Stimulated activated memory B cell treated with anti-CD40 and anti-IgM and Interleukin-4, amounts not matched to agents 10 μg/mL and 1 μg/mL and 100 μg/mL, for 72 hours (primary cell): ENCODE measurements around the gene THSD7B.
"Not testable (repeated sequence)": the region's sequence is repeated elsewhere in the genome, so short reads cannot be mapped to it uniquely, and the experiment has no call there.

ENCODE experiments used
- ATAC-seq: fragments of 150-1000 bp; cut with Tn5 transposase; 2 replicates; pipeline ENCODE4 v1.10.0; 2021
- H3K27ac Mint-ChIP-seq: one replicate; pipeline ENCODE4 v1.8.0; 2022; ENCODE audit warnings: mild to moderate bottlenecking, mixed read lengths
- H3K27me3 Mint-ChIP-seq: one replicate; pipeline ENCODE4 v1.8.0; 2022; ENCODE audit warnings: mixed read lengths
- H3K36me3 Mint-ChIP-seq: one replicate; pipeline ENCODE4 v1.8.0; 2022; ENCODE audit warnings: mixed read lengths
- H3K4me1 Mint-ChIP-seq: one replicate; pipeline ENCODE4 v1.8.0; 2022; ENCODE audit warnings: mixed read lengths
- H3K4me3 Mint-ChIP-seq: one replicate; pipeline ENCODE4 v1.8.0; 2022; ENCODE audit warnings: mild to moderate bottlenecking, moderate library complexity, mixed read lengths
- H3K9me3 Mint-ChIP-seq: one replicate; pipeline ENCODE4 v1.8.0; 2022; ENCODE audit warnings: mixed read lengths

Gene THSD7B

GRCh38 chr2:137521653-137522619, 756.6 kb downstream of the THSD7B start:
- Mint-ChIP-seq H3K4me3 (no peak overlapping the region), H3K27me3 (no peaks in the 10 kb centered on the region), H3K27ac (no peak overlapping the region), H3K36me3 (no peaks in the 10 kb centered on the region), H3K4me1 (no peaks in the 10 kb centered on the region), H3K9me3 (no peaks in the 10 kb centered on the region)
- no peak for ATAC-seq

- H3K36me3 Mint-ChIP-seq = no peaks in the 10 kb centered on the region
- H3K27ac Mint-ChIP-seq = no peak overlapping the region
- no peaks in the 10 kb centered on the region for H3K27me3 Mint-ChIP-seq
- no peak for ATAC-seq
- H3K9me3 Mint-ChIP-seq = no peaks in the 10 kb centered on the region
- no peak overlapping the region for H3K4me3 Mint-ChIP-seq
- H3K4me1 Mint-ChIP-seq = no peaks in the 10 kb centered on the region
Measured at GRCh38 chr2:137522620-137523011, 757.3 kb downstream of the THSD7B start.

GRCh38 chr2:137523931-137524330, 758.6 kb downstream of the THSD7B start:
- no peak for ATAC-seq
- Mint-ChIP-seq H3K27ac (no peak overlapping the region), H3K9me3 (no peaks in the 10 kb centered on the region), H3K4me1 (no peaks in the 10 kb centered on the region), H3K27me3 (no peaks in the 10 kb centered on the region), H3K4me3 (no peak overlapping the region), H3K36me3 (no peaks in the 10 kb centered on the region)

- ATAC-seq = no peak
- no peaks in the 10 kb centered on the region for H3K27me3 Mint-ChIP-seq
- no peak overlapping the region for H3K4me3 Mint-ChIP-seq
- no peaks in the 10 kb centered on the region for H3K36me3 Mint-ChIP-seq
- H3K9me3 Mint-ChIP-seq = no peaks in the 10 kb centered on the region
- H3K4me1 Mint-ChIP-seq = no peaks in the 10 kb centered on the region
- no peak overlapping the region for H3K27ac Mint-ChIP-seq
Measured at GRCh38 chr2:137525132-137525531, 759.8 kb downstream of the THSD7B start.

- H3K36me3 Mint-ChIP-seq = no peaks in the 10 kb centered on the region
- H3K27ac Mint-ChIP-seq = no peak overlapping the region
- no peaks in the 10 kb centered on the region for H3K9me3 Mint-ChIP-seq
- no peak for ATAC-seq
- no peaks in the 10 kb centered on the region for H3K27me3 Mint-ChIP-seq
- H3K4me1 Mint-ChIP-seq = no peaks in the 10 kb centered on the region
- no peak overlapping the region for H3K4me3 Mint-ChIP-seq
Measured at GRCh38 chr2:137525641-137526190, 760.4 kb downstream of the THSD7B start.

GRCh38 chr2:137535897-137536296, 770.6 kb downstream of the THSD7B start:
- no peaks in the 10 kb centered on the region for H3K4me1 Mint-ChIP-seq
- H3K27ac Mint-ChIP-seq = no peak overlapping the region
- no peaks in the 10 kb centered on the region for H3K27me3 Mint-ChIP-seq
- ATAC-seq = no peak
- H3K36me3 Mint-ChIP-seq = no peaks in the 10 kb centered on the region
- H3K4me3 Mint-ChIP-seq = no peak overlapping the region
- H3K9me3 Mint-ChIP-seq = peaks cover under 1% of the 10 kb centered on the region

GRCh38 chr2:137539336-137539735, 774.0 kb downstream of the THSD7B start:
- H3K36me3 Mint-ChIP-seq = no peaks in the 10 kb centered on the region
- H3K4me3 Mint-ChIP-seq = no peak overlapping the region
- no peak for ATAC-seq
- peaks cover 9% of the 10 kb centered on the region for H3K9me3 Mint-ChIP-seq
- H3K4me1 Mint-ChIP-seq = no peaks in the 10 kb centered on the region
- no peaks in the 10 kb centered on the region for H3K27me3 Mint-ChIP-seq
- H3K27ac Mint-ChIP-seq = no peak overlapping the region

- Mint-ChIP-seq H3K27ac (no peak overlapping the region), H3K27me3 (no peaks in the 10 kb centered on the region), H3K4me3 (no peak overlapping the region), H3K4me1 (no peaks in the 10 kb centered on the region), H3K36me3 (no peaks in the 10 kb centered on the region), H3K9me3 (no peaks in the 10 kb centered on the region)
- ATAC-seq = no peak
Measured at GRCh38 chr2:137547842-137548241, 782.5 kb downstream of the THSD7B start.

GRCh38 chr2:137566387-137566786, 801.0 kb downstream of the THSD7B start:
- H3K36me3 Mint-ChIP-seq = no peaks in the 10 kb centered on the region
- H3K4me3 Mint-ChIP-seq = no peak overlapping the region
- no peak for ATAC-seq
- H3K4me1 Mint-ChIP-seq = no peaks in the 10 kb centered on the region
- H3K9me3 Mint-ChIP-seq = peaks cover 8% of the 10 kb centered on the region
- H3K27ac Mint-ChIP-seq = no peak overlapping the region
- no peaks in the 10 kb centered on the region for H3K27me3 Mint-ChIP-seq

- H3K36me3 Mint-ChIP-seq = no peaks in the 10 kb centered on the region
- peaks cover 8% of the 10 kb centered on the region for H3K9me3 Mint-ChIP-seq
- no peak for ATAC-seq
- no peak overlapping the region for H3K4me3 Mint-ChIP-seq
- H3K27me3 Mint-ChIP-seq = no peaks in the 10 kb centered on the region
- H3K4me1 Mint-ChIP-seq = no peaks in the 10 kb centered on the region
- H3K27ac Mint-ChIP-seq = no peak overlapping the region
Measured at GRCh38 chr2:137570484-137570883, 805.1 kb downstream of the THSD7B start.

- ATAC-seq, H3K4me1 Mint-ChIP-seq, H3K27ac Mint-ChIP-seq, H3K4me3 Mint-ChIP-seq, H3K36me3 Mint-ChIP-seq, H3K27me3 Mint-ChIP-seq: not testable (repeated sequence)
- peaks cover 13% of the 10 kb centered on the region for H3K9me3 Mint-ChIP-seq
Measured at GRCh38 chr2:137587834-137588233, 822.5 kb downstream of the THSD7B start.

- H3K4me3 Mint-ChIP-seq, H3K36me3 Mint-ChIP-seq, H3K27ac Mint-ChIP-seq, H3K4me1 Mint-ChIP-seq, H3K27me3 Mint-ChIP-seq, ATAC-seq: not testable (repeated sequence)
- peaks cover 13% of the 10 kb centered on the region for H3K9me3 Mint-ChIP-seq
Measured at GRCh38 chr2:137588578-137588977, 823.2 kb downstream of the THSD7B start.

GRCh38 chr2:137590102-137590501, 824.8 kb downstream of the THSD7B start:
- Mint-ChIP-seq H3K27ac (no peak overlapping the region), H3K4me1 (no peaks in the 10 kb centered on the region), H3K9me3 (peaks cover 9% of the 10 kb centered on the region), H3K27me3 (no peaks in the 10 kb centered on the region), H3K36me3 (no peaks in the 10 kb centered on the region), H3K4me3 (no peak overlapping the region)
- ATAC-seq = no peak

- ATAC-seq = no peak
- Mint-ChIP-seq H3K4me3 (no peak overlapping the region), H3K27me3 (no peaks in the 10 kb centered on the region), H3K9me3 (peaks cover 3% of the 10 kb centered on the region), H3K36me3 (no peaks in the 10 kb centered on the region), H3K4me1 (no peaks in the 10 kb centered on the region), H3K27ac (no peak overlapping the region)
Measured at GRCh38 chr2:137607722-137608318, 842.5 kb downstream of the THSD7B start.

- peaks cover 9% of the 10 kb centered on the region for H3K9me3 Mint-ChIP-seq
- no peaks in the 10 kb centered on the region for H3K36me3 Mint-ChIP-seq
- no peaks in the 10 kb centered on the region for H3K4me1 Mint-ChIP-seq
- no peak overlapping the region for H3K4me3 Mint-ChIP-seq
- H3K27me3 Mint-ChIP-seq = no peaks in the 10 kb centered on the region
- ATAC-seq = no peak
- H3K27ac Mint-ChIP-seq = no peak overlapping the region
Measured at GRCh38 chr2:137638932-137639331, 873.6 kb downstream of the THSD7B start.

- Mint-ChIP-seq H3K9me3 (peaks cover 12% of the 10 kb centered on the region), H3K27ac (no peak overlapping the region), H3K4me1 (no peaks in the 10 kb centered on the region), H3K27me3 (no peaks in the 10 kb centered on the region), H3K36me3 (no peaks in the 10 kb centered on the region), H3K4me3 (no peak overlapping the region)
- no peak for ATAC-seq
Measured at GRCh38 chr2:137644731-137645130, 879.4 kb downstream of the THSD7B start.
